ENCODE data around the gene PACS1.
A peak's percentile ranks its signal among the peaks of the same experiment; 100 is the strongest.

The PACS1 gene

DNA sequence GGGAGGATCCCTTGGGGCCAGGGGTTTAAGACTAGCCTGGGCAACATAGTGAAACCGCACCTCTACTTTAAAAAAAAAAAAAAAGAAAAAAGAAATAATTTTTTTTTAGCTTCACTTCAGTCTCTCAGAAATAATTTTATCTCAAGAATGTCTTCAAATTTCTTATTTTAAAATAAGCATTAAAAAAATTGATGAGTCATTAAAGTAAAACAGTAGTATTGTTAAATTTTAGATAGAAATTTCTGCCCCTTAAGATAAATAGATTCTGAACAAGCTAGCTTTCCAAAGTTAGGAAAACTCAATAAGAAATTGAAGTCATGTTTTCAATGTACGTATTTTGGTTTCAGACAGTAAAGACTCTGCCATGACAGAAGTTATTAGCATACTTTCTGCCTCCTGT, 7.7 kb upstream of the PACS1 start:
- Histone ChIP-seq H3K9ac (no peak overlapping the region), H3K27ac (no peak overlapping the region), H4K20me1 (peaks cover 71% of the 10 kb centered on the region), H3K4me3 (no peak overlapping the region), H3K4me1 (peaks cover 13% of the 10 kb centered on the region; the same call in 1 of the 2 replicates), H3K9me3 (no peaks in the 10 kb centered on the region), H3K36me3 (peaks cover 98% of the 10 kb centered on the region), H3K4me2 (no peak overlapping the region), H3K27me3 (no peaks in the 10 kb centered on the region)
- TF ChIP-seq Cebpa-rat (IDR thresholded peaks at IDR 0.05) = no peak

DNA sequence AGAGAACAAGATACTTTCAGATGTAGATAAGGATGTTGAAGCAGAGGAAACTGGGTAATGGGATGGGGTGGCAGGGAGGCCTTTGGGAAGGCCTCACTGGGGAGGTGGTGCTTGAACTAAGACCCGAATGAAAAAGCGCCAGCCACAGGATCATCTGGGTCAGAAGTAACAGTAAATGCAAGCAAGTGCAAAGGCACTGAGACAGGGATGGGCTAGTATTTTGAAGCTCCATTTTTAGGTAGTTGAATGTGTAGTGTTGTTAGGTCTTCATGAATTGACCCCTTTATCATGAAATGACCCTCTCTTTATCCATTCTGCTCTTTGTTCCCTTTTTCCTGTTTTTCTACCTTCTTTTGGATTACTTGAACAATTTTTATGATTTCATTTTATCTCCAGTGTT, 6.2 kb upstream of the PACS1 start:
- Histone ChIP-seq H3K4me1 (peaks cover 28% of the 10 kb centered on the region), H3K36me3 (peaks cover 98% of the 10 kb centered on the region)

DNA sequence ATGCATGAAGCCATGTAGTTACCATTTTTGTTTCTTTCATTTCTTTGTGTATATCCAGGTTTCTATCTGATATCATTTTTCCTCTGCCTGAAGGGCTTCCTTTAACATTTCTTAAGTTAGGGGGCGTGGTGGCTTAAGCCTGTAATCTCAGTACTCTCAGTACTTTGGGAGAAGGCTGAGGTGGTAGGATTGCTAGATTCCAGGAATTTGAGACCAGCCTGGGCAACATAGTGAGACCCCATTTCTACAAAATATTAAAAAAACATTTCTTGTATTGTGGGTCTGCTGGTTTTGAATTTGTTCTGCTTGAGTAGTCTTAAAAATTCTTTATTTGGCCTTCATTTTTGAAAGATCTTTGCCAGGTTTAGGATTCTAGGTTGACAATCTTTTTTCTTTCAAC, 5.5 kb upstream of the PACS1 start:
- Histone ChIP-seq H4K20me1 (peaks cover 82% of the 10 kb centered on the region), H3K4me1 (peaks cover 34% of the 10 kb centered on the region), H3K36me3 (peaks cover 94% of the 10 kb centered on the region), H3K9ac (no peak overlapping the region), H3K4me3 (no peak overlapping the region), H3K4me2 (no peak overlapping the region), H3K9me3 (no peaks in the 10 kb centered on the region), H3K27ac (no peak overlapping the region), H3K27me3 (no peaks in the 10 kb centered on the region)
- TF ChIP-seq Cebpa-rat (IDR thresholded peaks at IDR 0.05) = no peak

More for the DNA sequence above, 6.2 kb upstream of the PACS1 start:
- no peak for TF ChIP-seq Cebpa-rat (IDR thresholded peaks at IDR 0.05)
- H3K4me3 ChIP-seq = no peak overlapping the region
- H3K27ac ChIP-seq = no peak overlapping the region
- no peaks in the 10 kb centered on the region for H3K9me3 ChIP-seq
- no peaks in the 10 kb centered on the region for H3K27me3 ChIP-seq
- no peak overlapping the region for H3K9ac ChIP-seq
- H3K4me2 ChIP-seq = no peak overlapping the region
- peaks cover 83% of the 10 kb centered on the region for H4K20me1 ChIP-seq

- no peak overlapping the region for H3K4me2 ChIP-seq
- H4K20me1 ChIP-seq = peaks cover 70% of the 10 kb centered on the region
- H3K27ac ChIP-seq = peak overlapping the region; percentile 37
- no peak overlapping the region for H3K4me3 ChIP-seq
- no peaks in the 10 kb centered on the region for H3K9me3 ChIP-seq
- H3K27me3 ChIP-seq = no peaks in the 10 kb centered on the region
- peaks cover 44% of the 10 kb centered on the region for H3K4me1 ChIP-seq
- peaks cover 72% of the 10 kb centered on the region for H3K36me3 ChIP-seq
- no peak for TF ChIP-seq Cebpa-rat (IDR thresholded peaks at IDR 0.05)
- 0 out of 2 replicates have a peak overlapping the region, but pooled peaks have one; percentile 9 for H3K9ac ChIP-seq
These were observed 3.3 kb upstream of the PACS1 start for GRCh38 chr11:66066751-66067150.

DNA sequence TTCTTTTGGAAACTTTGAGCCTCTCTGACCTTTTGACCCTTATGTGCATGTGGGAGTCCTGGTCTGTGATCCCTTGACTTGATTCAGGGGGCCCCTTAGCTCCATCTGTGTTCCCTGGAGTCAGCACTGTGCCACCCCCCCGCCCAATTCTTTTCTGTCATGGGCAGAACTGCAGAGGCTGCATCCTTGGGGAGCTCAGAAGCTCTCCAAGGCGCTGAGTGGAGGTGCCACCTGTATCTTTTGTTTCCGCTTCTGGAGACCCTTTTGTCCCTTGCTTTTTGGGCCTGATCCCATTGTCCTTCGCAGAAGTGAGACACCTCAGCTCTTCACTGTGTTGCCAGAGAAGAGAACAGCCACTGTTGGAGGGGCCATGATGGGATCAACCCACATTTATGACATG, 2.4 kb upstream of the PACS1 start:
- H3K9me3 ChIP-seq = no peaks in the 10 kb centered on the region
- peaks cover 63% of the 10 kb centered on the region for H3K36me3 ChIP-seq
- H3K27ac ChIP-seq = no peak overlapping the region

DNA sequence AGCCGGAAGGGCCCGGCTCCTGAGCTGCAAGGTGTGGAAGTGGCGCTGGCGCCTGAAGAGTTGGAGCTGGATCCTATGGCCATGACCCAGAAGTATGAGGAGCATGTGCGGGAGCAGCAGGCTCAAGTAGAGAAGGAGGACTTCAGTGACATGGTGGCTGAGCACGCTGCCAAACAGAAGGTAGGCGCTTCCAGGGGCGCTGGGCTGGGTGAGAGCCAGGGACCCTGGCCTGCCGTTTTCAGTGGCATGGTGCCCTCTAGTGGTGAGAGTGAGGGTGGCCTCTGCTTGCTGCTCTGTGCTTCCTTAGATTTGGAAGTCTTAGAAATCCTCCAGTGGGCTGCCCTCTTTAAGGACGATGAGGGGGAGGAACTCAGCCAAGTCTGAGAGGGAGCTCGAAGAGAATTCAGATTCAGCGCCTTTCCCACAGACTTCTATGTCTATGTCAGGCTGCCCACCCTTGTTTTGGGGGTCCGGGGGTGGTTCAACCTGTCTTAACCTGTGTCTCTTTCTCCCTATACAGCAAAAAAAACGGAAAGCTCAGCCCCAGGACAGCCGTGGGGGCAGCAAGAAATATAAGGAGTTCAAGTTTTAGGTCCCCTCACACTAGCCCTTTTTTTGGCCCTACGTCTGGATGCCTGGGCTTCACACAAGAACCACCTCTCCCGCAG, 1.8 kb upstream of the PACS1 start:
- no peaks in the 10 kb centered on the region for H3K27me3 ChIP-seq
- peaks cover 77% of the 10 kb centered on the region for H4K20me1 ChIP-seq
- peak overlapping the region; percentile 94; the same call in 1 of the 2 replicates for H3K4me3 ChIP-seq
- H3K9me3 ChIP-seq = no peaks in the 10 kb centered on the region
- peak overlapping the region; percentile 96 for H3K4me2 ChIP-seq
- H3K27ac ChIP-seq = peak overlapping the region; percentile 88; the same call in 1 of the 2 replicates
- H3K36me3 ChIP-seq = peaks cover 63% of the 10 kb centered on the region
- TF ChIP-seq Cebpa-rat (IDR thresholded peaks at IDR 0.05) = no peak
- H3K4me1 ChIP-seq = peaks cover 59% of the 10 kb centered on the region
- no peak overlapping the region for H3K9ac ChIP-seq

More for the DNA sequence above, 2.4 kb upstream of the PACS1 start:
- Histone ChIP-seq H4K20me1 (peaks cover 77% of the 10 kb centered on the region), H3K27me3 (no peaks in the 10 kb centered on the region), H3K4me2 (peak overlapping the region; percentile 96; the same call in 1 of the 2 replicates), H3K9ac (no peak overlapping the region), H3K4me1 (peaks cover 53% of the 10 kb centered on the region), H3K4me3 (no peak overlapping the region)
- TF ChIP-seq Cebpa-rat (IDR thresholded peaks at IDR 0.05) = no peak

DNA sequence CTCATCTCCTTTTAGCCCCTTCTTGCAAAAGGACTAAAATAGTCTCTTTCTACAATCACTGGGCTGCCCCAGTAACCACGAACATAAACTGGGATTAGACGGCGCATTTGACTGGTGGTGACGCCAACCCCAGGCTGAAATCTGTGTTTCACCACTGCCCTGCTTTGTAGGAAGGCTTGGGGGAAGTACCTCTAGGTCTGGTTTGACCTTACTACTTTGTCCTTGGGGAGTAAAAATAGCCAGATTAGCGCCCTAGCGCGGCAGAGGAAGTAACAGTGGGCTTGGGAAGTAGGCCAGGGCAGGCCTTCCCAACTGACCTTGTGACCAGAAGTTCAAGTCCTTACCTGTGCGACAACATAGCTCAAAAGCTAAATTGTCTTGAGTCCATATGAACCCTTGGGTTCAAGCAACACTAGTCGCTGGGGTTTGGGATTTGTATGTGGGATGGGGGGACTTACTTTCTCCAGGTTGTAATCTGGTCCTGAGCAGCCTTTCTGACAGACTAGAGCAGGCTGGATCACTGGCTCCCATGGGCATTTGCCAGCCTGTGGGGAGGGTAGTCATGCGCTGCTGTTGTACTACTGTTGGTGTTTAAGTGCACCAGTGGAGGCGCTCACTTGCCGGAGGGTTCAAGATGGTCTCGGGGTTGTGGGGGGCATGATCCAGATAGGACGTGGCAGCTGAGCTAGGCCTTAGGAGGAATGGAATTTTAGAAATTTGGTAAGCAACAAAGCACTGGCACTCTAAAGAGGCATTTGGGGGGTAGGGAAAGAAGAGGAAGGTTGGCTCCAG, 953 bp upstream of the PACS1 start:
- no peak for TF ChIP-seq Cebpa-rat (IDR thresholded peaks at IDR 0.05)
- peaks cover 74% of the 10 kb centered on the region for H4K20me1 ChIP-seq
- peak overlapping the region; percentile 87 for H3K9ac ChIP-seq
- H3K36me3 ChIP-seq = peaks cover 60% of the 10 kb centered on the region
- peak overlapping the region; percentile 94 for H3K4me3 ChIP-seq
- peaks cover 60% of the 10 kb centered on the region for H3K4me1 ChIP-seq
- peak overlapping the region; percentile 88 for H3K27ac ChIP-seq
- H3K4me2 ChIP-seq = peak overlapping the region; percentile 96
- no peaks in the 10 kb centered on the region for H3K9me3 ChIP-seq
- H3K27me3 ChIP-seq = no peaks in the 10 kb centered on the region

DNA sequence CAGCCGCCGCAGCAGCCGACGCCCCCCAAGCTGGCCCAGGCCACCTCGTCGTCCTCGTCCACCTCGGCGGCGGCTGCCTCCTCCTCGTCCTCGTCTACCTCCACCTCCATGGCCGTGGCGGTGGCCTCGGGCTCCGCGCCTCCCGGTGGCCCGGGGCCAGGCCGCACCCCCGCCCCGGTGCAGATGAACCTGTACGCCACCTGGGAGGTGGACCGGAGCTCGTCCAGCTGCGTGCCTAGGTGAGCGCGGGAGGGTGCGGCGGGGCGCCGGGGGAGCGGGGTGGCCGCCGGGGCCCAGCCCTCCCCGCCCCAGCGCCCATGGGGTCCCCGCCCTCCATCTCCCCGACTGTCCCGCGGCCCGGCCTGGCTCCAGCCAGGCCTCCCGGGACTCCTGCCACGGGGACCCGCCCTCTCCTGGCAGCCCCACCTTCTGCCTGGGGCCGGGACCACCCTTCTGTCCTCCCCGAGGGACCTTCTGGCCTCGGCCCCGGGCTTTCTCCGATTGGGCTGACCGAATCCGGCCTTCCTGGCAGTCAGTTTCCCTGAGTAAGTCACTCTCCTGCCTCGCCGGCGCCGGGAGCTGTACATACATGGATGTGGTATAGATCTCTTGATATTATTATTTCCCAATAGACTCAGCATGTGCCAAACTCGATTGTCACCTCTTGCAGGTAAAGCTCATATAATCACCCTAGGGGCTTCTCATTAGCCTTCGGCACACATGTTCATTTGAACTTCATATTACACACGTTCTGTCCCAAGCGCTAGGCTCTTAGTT, 720 bp downstream of the PACS1 start:
- peak overlapping the region; percentile 87 for H3K9ac ChIP-seq
- H3K4me3 ChIP-seq = peak overlapping the region; percentile 94
- no peak for TF ChIP-seq Cebpa-rat (IDR thresholded peaks at IDR 0.05)
- no peaks in the 10 kb centered on the region for H3K9me3 ChIP-seq
- H3K36me3 ChIP-seq = peaks cover 60% of the 10 kb centered on the region
- H3K4me2 ChIP-seq = peak overlapping the region; percentile 96
- H4K20me1 ChIP-seq = peaks cover 65% of the 10 kb centered on the region
- peaks cover 60% of the 10 kb centered on the region for H3K4me1 ChIP-seq
- no peaks in the 10 kb centered on the region for H3K27me3 ChIP-seq
- H3K27ac ChIP-seq = peak overlapping the region; percentile 88

- Histone ChIP-seq H3K4me3 (peak overlapping the region; percentile 94), H3K27ac (no peak overlapping the region), H3K4me1 (peaks cover 57% of the 10 kb centered on the region), H4K20me1 (peaks cover 59% of the 10 kb centered on the region), H3K9me3 (no peaks in the 10 kb centered on the region), H3K27me3 (no peaks in the 10 kb centered on the region), H3K4me2 (peak overlapping the region; percentile 96), H3K9ac (peak overlapping the region; percentile 87; the same call in 1 of the 2 replicates), H3K36me3 (peaks cover 60% of the 10 kb centered on the region)
- no peak for TF ChIP-seq Cebpa-rat (IDR thresholded peaks at IDR 0.05)
These were observed 1.3 kb downstream of the PACS1 start for GRCh38 chr11:66071381-66071801.
